ENCODE data around the gene CACNA1G. TPM values are rescaled to one million over a fixed set of nuclear protein-coding genes. Genes with fewer than 3 reads are reported as not detected.

CACNA1G gene
- total RNA-seq, 2 experiments from 2014 or later: not detected

DNA sequence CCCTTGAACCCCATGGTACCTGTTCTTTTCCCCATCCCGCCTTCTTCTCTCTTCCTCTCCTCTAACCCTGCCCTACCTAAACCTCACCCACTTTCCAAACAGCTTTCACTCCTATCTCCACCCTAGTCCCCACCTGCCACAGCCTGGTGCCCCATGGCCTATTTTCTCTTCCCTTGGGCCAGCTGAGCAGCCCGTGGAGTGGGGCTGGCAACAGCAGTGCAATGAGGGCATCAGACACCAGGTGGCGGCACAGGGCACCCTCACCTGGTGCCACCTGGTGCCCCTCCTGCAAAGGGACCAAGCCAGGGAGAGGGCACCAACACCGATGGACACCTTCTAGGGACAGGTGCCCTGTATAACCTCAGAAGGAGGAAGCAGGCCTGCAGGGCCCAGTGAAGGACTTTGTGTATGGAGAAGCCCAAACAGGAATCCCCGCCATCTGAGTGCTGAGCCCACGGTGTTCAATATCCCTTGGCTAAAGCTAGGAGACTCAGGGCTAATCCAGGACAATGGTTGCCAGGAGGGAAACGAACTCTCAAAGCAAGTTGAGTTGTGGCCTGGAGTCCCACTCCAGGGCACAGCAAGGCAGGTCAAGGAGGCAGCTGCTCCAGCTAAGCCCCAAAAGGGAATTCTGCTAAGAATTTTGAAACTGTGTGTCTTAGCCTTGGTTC, 70.1 kb downstream of the CACNA1G start:
- no peaks in the 10 kb centered on the region for H3K9me3 ChIP-seq (ENCODE audit: low read length)
- no peaks in the 10 kb centered on the region for H3K4me1 ChIP-seq (ENCODE audit: insufficient read depth, low read length, poor library complexity, severe bottlenecking)
- no peaks in the 10 kb centered on the region for H3K9me2 ChIP-seq (ENCODE audit: insufficient read depth, low read length)
- peak; percentile 48 for DNase-seq (ENCODE audit: low spot score)
- H4K20me1 ChIP-seq (ENCODE audit: insufficient read depth, low read length): no peaks in the 10 kb centered on the region
- intact Hi-C loops (cut with micrococcal nuclease; ENCODE audit: unreplicated experiment): loop anchor here (1.0 to 5.0 kb wide), 2 partner anchors 65 to 212 kb away; no protein-coding TSS in a partner anchor
- no peak overlapping the region for H3K27ac ChIP-seq (ENCODE audit: low read depth, low read length, poor library complexity, severe bottlenecking)
- no peak overlapping the region for H3K4me3 ChIP-seq (ENCODE audit: low read depth, low read length, poor library complexity, severe bottlenecking)
- BruUV-seq (replicated peaks): no TSS peak
- no peaks in the 10 kb centered on the region for H3K79me2 ChIP-seq (ENCODE audit: insufficient read depth, low read depth, low read length)
- no peak overlapping the region for H3K4me2 ChIP-seq (ENCODE audit: low read length)
- no peaks in the 10 kb centered on the region for H3K36me3 ChIP-seq (ENCODE audit: insufficient read depth, low read length)
- CTCF ChIA-PET (ENCODE audit: unreplicated experiment): no interaction called here
- no peak overlapping the region for H2AFZ ChIP-seq (ENCODE audit: low read length)
- POLR2A ChIA-PET: no interaction called here
- TF ChIP-seq CTCF (conservative IDR thresholded peaks at IDR 0.05; ENCODE audit: low read length): peak; percentile 84
- no peak for TF ChIP-seq EZH2phosphoT487 (IDR thresholded peaks at IDR 0.05; ENCODE audit: borderline replicate concordance, low read depth, low read length)

GRCh38 chr17:50631195-50631907, 70.8 kb downstream of the CACNA1G start:
- Histone ChIP-seq H3K4me2 (ENCODE audit: low read length) (no peak overlapping the region), H3K36me3 (ENCODE audit: insufficient read depth, low read length) (no peaks in the 10 kb centered on the region), H3K9me2 (ENCODE audit: insufficient read depth, low read length) (no peaks in the 10 kb centered on the region), H3K4me3 (ENCODE audit: low read depth, low read length, poor library complexity, severe bottlenecking) (no peak overlapping the region), H3K27ac (ENCODE audit: low read depth, low read length, poor library complexity, severe bottlenecking) (no peak overlapping the region), H4K20me1 (ENCODE audit: insufficient read depth, low read length) (no peaks in the 10 kb centered on the region), H3K4me1 (ENCODE audit: insufficient read depth, low read length, poor library complexity, severe bottlenecking) (no peaks in the 10 kb centered on the region), H2AFZ (ENCODE audit: low read length) (no peak overlapping the region), H3K9me3 (ENCODE audit: low read length) (no peaks in the 10 kb centered on the region), H3K79me2 (ENCODE audit: insufficient read depth, low read depth, low read length) (no peaks in the 10 kb centered on the region)
- ChIA-PET CTCF (ENCODE audit: unreplicated experiment) (no interaction called here), POLR2A (no interaction called here)
- BruUV-seq (replicated peaks): no TSS peak
- TF ChIP-seq CTCF (conservative IDR thresholded peaks at IDR 0.05; ENCODE audit: low read length) (no peak), EZH2phosphoT487 (IDR thresholded peaks at IDR 0.05; ENCODE audit: borderline replicate concordance, low read depth, low read length) (no peak)
- intact Hi-C loops (cut with micrococcal nuclease; ENCODE audit: unreplicated experiment): loop anchor here (5.0 kb wide), 1 partner anchor 211 kb away; no protein-coding TSS in a partner anchor
- DNase-seq (ENCODE audit: low spot score): no peak
